Measurements from ENCODE around the gene SLC35G3. TPM values are rescaled to one million over a fixed set of nuclear protein-coding genes. Genes with fewer than 3 reads are reported as not detected.

Gene SLC35G3
- total and polyA plus RNA-seq, 4 donors, result not detected

DNA sequence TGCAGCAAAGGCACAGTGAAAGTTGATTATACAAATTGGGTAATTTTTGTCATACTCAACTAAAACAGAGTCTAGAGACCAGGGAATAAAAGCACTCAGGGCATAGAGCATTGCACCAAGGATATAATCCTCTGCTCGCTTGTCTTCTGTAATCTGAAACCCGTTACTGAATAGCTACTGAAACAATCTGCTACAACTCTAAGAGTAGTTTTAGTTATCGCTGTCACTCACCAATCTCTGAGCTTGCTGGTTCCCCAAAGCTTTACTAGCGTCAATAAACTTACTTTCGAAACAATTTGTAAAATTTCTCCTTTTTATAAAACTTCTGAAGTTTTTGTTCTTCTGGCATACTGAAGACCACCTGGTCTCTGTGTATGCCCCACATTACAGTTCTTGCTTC lies 22.9 kb upstream of the SLC35G3 start (continued):
- no peak for TF ChIP-seq FOXA2 (IDR thresholded peaks at IDR 0.05)
- TF ChIP-seq HNF4G (IDR thresholded peaks at IDR 0.05), result no peak
- TF ChIP-seq SP1 (IDR thresholded peaks at IDR 0.05), result no peak
- TF ChIP-seq FOXA1 (IDR thresholded peaks at IDR 0.05), result no peak
- TF ChIP-seq TAF1 (conservative IDR thresholded peaks at IDR 0.05), result no peak
- TF ChIP-seq, protein P1, sequence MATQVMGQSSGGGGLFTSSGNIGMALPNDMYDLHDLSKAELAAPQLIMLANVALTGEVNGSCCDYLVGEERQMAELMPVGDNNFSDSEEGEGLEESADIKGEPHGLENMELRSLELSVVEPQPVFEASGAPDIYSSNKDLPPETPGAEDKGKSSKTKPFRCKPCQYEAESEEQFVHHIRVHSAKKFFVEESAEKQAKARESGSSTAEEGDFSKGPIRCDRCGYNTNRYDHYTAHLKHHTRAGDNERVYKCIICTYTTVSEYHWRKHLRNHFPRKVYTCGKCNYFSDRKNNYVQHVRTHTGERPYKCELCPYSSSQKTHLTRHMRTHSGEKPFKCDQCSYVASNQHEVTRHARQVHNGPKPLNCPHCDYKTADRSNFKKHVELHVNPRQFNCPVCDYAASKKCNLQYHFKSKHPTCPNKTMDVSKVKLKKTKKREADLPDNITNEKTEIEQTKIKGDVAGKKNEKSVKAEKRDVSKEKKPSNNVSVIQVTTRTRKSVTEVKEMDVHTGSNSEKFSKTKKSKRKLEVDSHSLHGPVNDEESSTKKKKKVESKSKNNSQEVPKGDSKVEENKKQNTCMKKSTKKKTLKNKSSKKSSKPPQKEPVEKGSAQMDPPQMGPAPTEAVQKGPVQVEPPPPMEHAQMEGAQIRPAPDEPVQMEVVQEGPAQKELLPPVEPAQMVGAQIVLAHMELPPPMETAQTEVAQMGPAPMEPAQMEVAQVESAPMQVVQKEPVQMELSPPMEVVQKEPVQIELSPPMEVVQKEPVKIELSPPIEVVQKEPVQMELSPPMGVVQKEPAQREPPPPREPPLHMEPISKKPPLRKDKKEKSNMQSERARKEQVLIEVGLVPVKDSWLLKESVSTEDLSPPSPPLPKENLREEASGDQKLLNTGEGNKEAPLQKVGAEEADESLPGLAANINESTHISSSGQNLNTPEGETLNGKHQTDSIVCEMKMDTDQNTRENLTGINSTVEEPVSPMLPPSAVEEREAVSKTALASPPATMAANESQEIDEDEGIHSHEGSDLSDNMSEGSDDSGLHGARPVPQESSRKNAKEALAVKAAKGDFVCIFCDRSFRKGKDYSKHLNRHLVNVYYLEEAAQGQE (IDR thresholded peaks at IDR 0.05), result no peak

DNA sequence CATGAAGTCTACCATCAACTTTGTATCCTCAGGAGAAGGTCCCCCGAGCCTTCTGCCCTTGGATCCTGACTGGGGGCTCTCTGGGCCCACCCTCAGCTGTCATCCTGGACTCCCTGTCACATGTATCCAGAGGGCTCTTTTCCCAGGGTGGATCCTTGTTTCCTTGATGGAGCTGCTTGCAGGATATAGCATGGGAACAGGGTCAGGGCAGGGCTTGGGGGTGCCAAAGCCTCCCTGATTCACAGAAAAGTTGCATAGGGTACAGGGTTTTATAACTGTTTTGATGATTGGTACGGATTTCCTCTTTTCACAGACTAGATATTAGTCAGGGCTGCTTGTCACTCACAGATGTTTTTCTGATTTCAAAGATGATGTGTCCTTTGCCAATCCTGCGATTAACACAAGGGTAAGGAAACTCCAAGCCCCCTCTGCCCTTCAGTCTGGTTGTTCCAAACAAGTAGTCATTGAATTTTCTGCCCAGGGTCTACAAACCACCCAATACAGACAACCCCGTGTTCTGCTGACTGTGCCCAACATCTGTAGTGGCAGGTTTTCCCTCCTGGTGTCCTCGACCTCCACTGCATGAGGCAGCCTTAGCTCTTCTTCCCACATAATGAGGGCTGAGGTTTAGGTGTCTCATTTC lies 20.6 kb upstream of the SLC35G3 start:
- no peaks in the 10 kb centered on the region for H3K36me3 ChIP-seq (ENCODE audit: control insufficient read depth in 4 of 4, insufficient read depth in 3 of 4, low read depth in 1 of 4, low read length in 3 of 4)
- H3K4me3 ChIP-seq (ENCODE audit: low read depth in 1 of 3, low read length in 3 of 3), result no peak overlapping the region
- H3K27ac ChIP-seq (ENCODE audit: low read depth in 1 of 2, low read length in 2 of 2), result peak overlapping the region; percentile 10 to 69
- peak overlapping the region in 1 of 2 donors; percentile 29 for H3K9ac ChIP-seq (ENCODE audit: low read depth in 1 of 2, low read length in 2 of 2)
- no peak for TF ChIP-seq RXRA (IDR thresholded peaks at IDR 0.05)
- H3K9me3 ChIP-seq (ENCODE audit: control insufficient read depth in 4 of 4, low read length in 3 of 4), result peaks cover 0 to 5% (median 0%) of the 10 kb centered on the region in 4 donors
- peaks cover 0 to 3% (median 0%) of the 10 kb centered on the region in 4 donors for H3K27me3 ChIP-seq (ENCODE audit: control insufficient read depth in 4 of 4, insufficient read depth in 4 of 4, low read length in 3 of 4)
- H3K4me1 ChIP-seq (ENCODE audit: control insufficient read depth in 4 of 4, insufficient read depth in 4 of 4, low read length in 3 of 4), result no peaks in the 10 kb centered on the region
- WGBS, result 40% methylated on average over 5 of the region's 5 CpGs
- DNase-seq (ENCODE audit: low spot score), result no peak

DNA sequence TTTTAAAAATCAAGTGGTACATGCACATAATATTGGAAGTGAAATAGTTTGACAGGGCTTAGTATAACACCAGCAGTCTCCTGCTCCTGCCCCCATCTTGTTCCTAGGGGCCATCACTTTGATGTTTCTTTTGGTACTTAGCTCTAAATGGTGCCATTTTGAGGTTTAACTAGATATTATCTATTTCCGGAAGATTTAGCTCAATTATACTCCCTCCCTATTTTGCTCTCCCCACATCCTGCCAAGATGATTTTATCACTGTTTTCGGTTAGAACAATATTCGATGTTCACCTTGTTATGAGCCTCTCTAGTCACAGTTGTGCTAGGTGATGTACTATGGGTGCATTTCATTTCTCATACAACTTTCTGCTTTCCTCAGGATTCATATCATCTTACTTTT lies 20.0 kb upstream of the SLC35G3 start:
- Histone ChIP-seq H3K9me3 (ENCODE audit: control insufficient read depth in 4 of 4, low read length in 3 of 4) (peaks cover 0 to 5% (median 0%) of the 10 kb centered on the region in 4 donors), H3K9ac (ENCODE audit: low read depth in 1 of 2, low read length in 2 of 2) (peak overlapping the region in 1 of 2 donors; percentile 29), H3K4me1 (ENCODE audit: control insufficient read depth in 4 of 4, insufficient read depth in 4 of 4, low read length in 3 of 4) (no peaks in the 10 kb centered on the region), H3K27ac (ENCODE audit: low read depth in 1 of 2, low read length in 2 of 2) (peak overlapping the region; percentile 10 to 69), H3K36me3 (ENCODE audit: control insufficient read depth in 4 of 4, insufficient read depth in 3 of 4, low read depth in 1 of 4, low read length in 3 of 4) (no peaks in the 10 kb centered on the region), H3K4me3 (ENCODE audit: low read depth in 1 of 3, low read length in 3 of 3) (no peak overlapping the region), H3K27me3 (ENCODE audit: control insufficient read depth in 4 of 4, insufficient read depth in 4 of 4, low read length in 3 of 4) (peaks cover 0 to 3% (median 0%) of the 10 kb centered on the region in 4 donors)
- no peak for DNase-seq (ENCODE audit: low spot score)
- WGBS, result 56% methylated on average over 3 of the region's 3 CpGs
- no peak for TF ChIP-seq FOXA1 (IDR thresholded peaks at IDR 0.05)
- no peak for TF ChIP-seq EGR1 (IDR thresholded peaks at IDR 0.05; ENCODE audit: low read depth in 2 of 2)
- TF ChIP-seq, protein P2, sequence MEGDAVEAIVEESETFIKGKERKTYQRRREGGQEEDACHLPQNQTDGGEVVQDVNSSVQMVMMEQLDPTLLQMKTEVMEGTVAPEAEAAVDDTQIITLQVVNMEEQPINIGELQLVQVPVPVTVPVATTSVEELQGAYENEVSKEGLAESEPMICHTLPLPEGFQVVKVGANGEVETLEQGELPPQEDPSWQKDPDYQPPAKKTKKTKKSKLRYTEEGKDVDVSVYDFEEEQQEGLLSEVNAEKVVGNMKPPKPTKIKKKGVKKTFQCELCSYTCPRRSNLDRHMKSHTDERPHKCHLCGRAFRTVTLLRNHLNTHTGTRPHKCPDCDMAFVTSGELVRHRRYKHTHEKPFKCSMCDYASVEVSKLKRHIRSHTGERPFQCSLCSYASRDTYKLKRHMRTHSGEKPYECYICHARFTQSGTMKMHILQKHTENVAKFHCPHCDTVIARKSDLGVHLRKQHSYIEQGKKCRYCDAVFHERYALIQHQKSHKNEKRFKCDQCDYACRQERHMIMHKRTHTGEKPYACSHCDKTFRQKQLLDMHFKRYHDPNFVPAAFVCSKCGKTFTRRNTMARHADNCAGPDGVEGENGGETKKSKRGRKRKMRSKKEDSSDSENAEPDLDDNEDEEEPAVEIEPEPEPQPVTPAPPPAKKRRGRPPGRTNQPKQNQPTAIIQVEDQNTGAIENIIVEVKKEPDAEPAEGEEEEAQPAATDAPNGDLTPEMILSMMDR (IDR thresholded peaks at IDR 0.05; ENCODE audit: low read depth, low read length, missing input control), result no peak
- no peak for TF ChIP-seq NR2F2 (IDR thresholded peaks at IDR 0.05)
- no peak for TF ChIP-seq SP1 (IDR thresholded peaks at IDR 0.05)
- TF ChIP-seq, protein P1 (IDR thresholded peaks at IDR 0.05), result no peak
- TF ChIP-seq HNF4G (IDR thresholded peaks at IDR 0.05), result no peak
- TF ChIP-seq, protein P3, sequence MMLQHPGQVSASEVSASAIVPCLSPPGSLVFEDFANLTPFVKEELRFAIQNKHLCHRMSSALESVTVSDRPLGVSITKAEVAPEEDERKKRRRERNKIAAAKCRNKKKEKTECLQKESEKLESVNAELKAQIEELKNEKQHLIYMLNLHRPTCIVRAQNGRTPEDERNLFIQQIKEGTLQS (IDR thresholded peaks at IDR 0.05), result no peak
- no peak for TF ChIP-seq HNF4A (conservative IDR thresholded peaks at IDR 0.05)
- no peak for TF ChIP-seq JUND (IDR thresholded peaks at IDR 0.05)
- no peak for TF ChIP-seq RAD21 (IDR thresholded peaks at IDR 0.05)
- TF ChIP-seq GABPA (IDR thresholded peaks at IDR 0.05 in 1 of 2, conservative IDR thresholded peaks at IDR 0.05 in 1 of 2), result no peak
- TF ChIP-seq, protein P4, sequence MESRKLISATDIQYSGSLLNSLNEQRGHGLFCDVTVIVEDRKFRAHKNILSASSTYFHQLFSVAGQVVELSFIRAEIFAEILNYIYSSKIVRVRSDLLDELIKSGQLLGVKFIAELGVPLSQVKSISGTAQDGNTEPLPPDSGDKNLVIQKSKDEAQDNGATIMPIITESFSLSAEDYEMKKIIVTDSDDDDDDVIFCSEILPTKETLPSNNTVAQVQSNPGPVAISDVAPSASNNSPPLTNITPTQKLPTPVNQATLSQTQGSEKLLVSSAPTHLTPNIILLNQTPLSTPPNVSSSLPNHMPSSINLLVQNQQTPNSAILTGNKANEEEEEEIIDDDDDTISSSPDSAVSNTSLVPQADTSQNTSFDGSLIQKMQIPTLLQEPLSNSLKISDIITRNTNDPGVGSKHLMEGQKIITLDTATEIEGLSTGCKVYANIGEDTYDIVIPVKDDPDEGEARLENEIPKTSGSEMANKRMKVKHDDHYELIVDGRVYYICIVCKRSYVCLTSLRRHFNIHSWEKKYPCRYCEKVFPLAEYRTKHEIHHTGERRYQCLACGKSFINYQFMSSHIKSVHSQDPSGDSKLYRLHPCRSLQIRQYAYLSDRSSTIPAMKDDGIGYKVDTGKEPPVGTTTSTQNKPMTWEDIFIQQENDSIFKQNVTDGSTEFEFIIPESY (IDR thresholded peaks at IDR 0.05), result no peak
- no peak for TF ChIP-seq TAF1 (conservative IDR thresholded peaks at IDR 0.05)
- TF ChIP-seq, protein P5, sequence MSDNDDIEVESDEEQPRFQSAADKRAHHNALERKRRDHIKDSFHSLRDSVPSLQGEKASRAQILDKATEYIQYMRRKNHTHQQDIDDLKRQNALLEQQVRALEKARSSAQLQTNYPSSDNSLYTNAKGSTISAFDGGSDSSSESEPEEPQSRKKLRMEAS (IDR thresholded peaks at IDR 0.05), result no peak
- TF ChIP-seq YY1 (IDR thresholded peaks at IDR 0.05), result no peak
- TF ChIP-seq RXRA (IDR thresholded peaks at IDR 0.05), result no peak
- no peak for TF ChIP-seq FOXA2 (IDR thresholded peaks at IDR 0.05)
